RCC 7860 (cell line): ENCODE results near the gene JPT2.

Experiments
- DNase-seq: peaks from one replicate; pipeline ENCODE4 v3.0.0-alpha.2; 2015; ENCODE audit warnings: low spot score
- FAIRE-seq: peaks from 2 replicates; lab custom pipeline; 2012; peaks lifted over from hg19 to GRCh38; lab: Jason Lieb, UNC

Gene JPT2

GRCh38 chr16:1677942-1678499 lies at the start of gene JPT2:
Gene JPT2 (plus strand): TSS chr16:1678279. CDS start chr16:1678313, 34 bp downstream.
- FAIRE-seq, result no peak
- DNase-seq, result peak; percentile 87

- no peak for DNase-seq
- no peak for FAIRE-seq
Measured at GRCh38 chr16:1630450-1631213, 47.4 kb upstream of the JPT2 start.

GRCh38 chr16:1631230-1631629 lies 46.8 kb upstream of the JPT2 start:
- DNase-seq (no peak), FAIRE-seq (no peak)

GRCh38 chr16:1631931-1632637 lies 46.0 kb upstream of the JPT2 start:
- FAIRE-seq, result no peak

GRCh38 chr16:1632638-1632970 lies 45.5 kb upstream of the JPT2 start:
- FAIRE-seq, result no peak
- DNase-seq, result no peak

More at GRCh38 chr16:1631931-1632637, 46.0 kb upstream of the JPT2 start:
- no peak for DNase-seq

- no peak for FAIRE-seq
- DNase-seq, result no peak
Measured at GRCh38 chr16:1633310-1633709, 44.8 kb upstream of the JPT2 start.

GRCh38 chr16:1634541-1634940 lies 43.5 kb upstream of the JPT2 start:
- no peak for DNase-seq

GRCh38 chr16:1635070-1635469 lies 43.0 kb upstream of the JPT2 start:
- FAIRE-seq (no peak), DNase-seq (no peak)

More at GRCh38 chr16:1634541-1634940, 43.5 kb upstream of the JPT2 start:
- FAIRE-seq, result no peak

- no peak for FAIRE-seq
- DNase-seq, result no peak
Measured at GRCh38 chr16:1637526-1637925, 40.6 kb upstream of the JPT2 start.

- FAIRE-seq, result no peak
- no peak for DNase-seq
Measured at GRCh38 chr16:1638757-1639156, 39.3 kb upstream of the JPT2 start.

- no peak for FAIRE-seq
- no peak for DNase-seq
Measured at GRCh38 chr16:1639282-1639681, 38.8 kb upstream of the JPT2 start.

GRCh38 chr16:1639860-1640259 lies 38.2 kb upstream of the JPT2 start:
- FAIRE-seq (no peak), DNase-seq (no peak)

- FAIRE-seq (no peak), DNase-seq (no peak)
Measured at GRCh38 chr16:1640261-1640941, 37.7 kb upstream of the JPT2 start.

- FAIRE-seq, result no peak
Measured at GRCh38 chr16:1641261-1641660, 36.8 kb upstream of the JPT2 start.

GRCh38 chr16:1642148-1642547 lies 35.9 kb upstream of the JPT2 start:
- FAIRE-seq (no peak), DNase-seq (no peak)

More at GRCh38 chr16:1641261-1641660, 36.8 kb upstream of the JPT2 start:
- no peak for DNase-seq

GRCh38 chr16:1642753-1643152 lies 35.3 kb upstream of the JPT2 start:
- no peak for FAIRE-seq

GRCh38 chr16:1643521-1643920 lies 34.6 kb upstream of the JPT2 start:
- FAIRE-seq (no peak), DNase-seq (no peak)

More at GRCh38 chr16:1642753-1643152, 35.3 kb upstream of the JPT2 start:
- no peak for DNase-seq

GRCh38 chr16:1645914-1646525 lies 32.1 kb upstream of the JPT2 start:
- FAIRE-seq (peak; percentile 43), DNase-seq (peak; percentile 50)

- DNase-seq, result no peak
- FAIRE-seq, result no peak
Measured at GRCh38 chr16:1647856-1648255, 30.2 kb upstream of the JPT2 start.

GRCh38 chr16:1650131-1650530 lies 27.9 kb upstream of the JPT2 start:
- DNase-seq, result no peak
- FAIRE-seq, result no peak
